Body of pancreas (tissue), 4 donors: ENCODE data around the gene USP5. TPM values are rescaled to one million over a fixed set of nuclear protein-coding genes. Genes with fewer than 3 reads are reported as not detected.

ENCODE experiments used
- ATAC-seq: fragments of 150-250 bp; one replicate; pipeline ENCODE4 v1.9.1; 2016
- DNase-seq, 4 donors: peaks; one replicate each; pipeline ENCODE4 v3.0.0-alpha.2; 2019
- H3K27ac ChIP-seq, 4 donors: fragments of 200-600 bp; sonication (generic); 1 replicate in 3 of 4; 2 replicates in 1 of 4; pipeline versions ENCODE4 v1.5.1 to v1.6.1; 2016 to 2019; ENCODE audit warnings: mild to moderate bottlenecking in 1 of 4, mixed read lengths in 1 of 4, moderate library complexity in 1 of 4
- H3K27me3 ChIP-seq, 2 donors: fragments of 200-600 bp; sonication (generic); one replicate each; pipeline ENCODE4 v1.6.0; 2016; ENCODE audit warnings: mild to moderate bottlenecking in 1 of 2
- H3K36me3 ChIP-seq, 2 donors: fragments of 200-600 bp; sonication (generic); replicated peaks in 1 of 2; 2 replicates each; pipeline ENCODE4 v1.5.1; 2016; ENCODE audit warnings: low read depth in 2 of 2; ENCODE audit not compliant: insufficient read depth in 1 of 2
- H3K4me1 ChIP-seq: fragments of 200-600 bp; sonication (generic); one replicate; pipeline ENCODE4 v1.6.0; 2016
- H3K4me3 ChIP-seq, 2 donors: fragments of 200-600 bp; sonication (generic); 1 replicate in 1 of 2; 2 replicates in 1 of 2; pipeline ENCODE4 v1.5.1; 2016 to 2019
- H3K9me3 ChIP-seq, 3 donors: fragments of 200-600 bp; sonication (generic); 1 replicate in 2 of 3; 2 replicates in 1 of 3; pipeline ENCODE4 v1.5.1; 2016
- CTCF ChIP-seq, 7 experiments: fragments of 450-650 bp in 4 of 7; fragments of 200-600 bp in 3 of 7; sonication (generic) in 3 of 7; IDR thresholded peaks; one replicate each; pipeline ENCODE4 v1.5.1; 2016 to 2019; ENCODE audit warnings: antibody characterized with exemption in 7 of 7
- POLR2A ChIP-seq, 3 donors: fragments of 450-650 bp; IDR thresholded peaks; one replicate each; pipeline ENCODE4 v1.6.1; 2016; ENCODE audit warnings: antibody characterized with exemption in 3 of 3, mild to moderate bottlenecking in 2 of 3
- WGBS, 2 donors: methylation state at CpG; one replicate each; pipeline ENCODE4 v1.1.5; 2017; 5-methylcytosine and 5-hydroxymethylcytosine counted together
- intact Hi-C: fragments of 100-400 bp; cut with DNase I; formaldehyde crosslinking; loops from one replicate; pipeline ENCODE4 v1.15.1; 2023
- total RNA-seq, 2 donors: library from RNA; depleted of rRNA; stranded (reverse); fragments of >200 nt; gene quantifications; one replicate each; pipeline ENCODE4 v1.1.0, GENCODE V29; 2016

USP5 gene
- total RNA-seq, 2 donors from 2014 or later, result 18.2 to 60.6 TPM

DNA sequence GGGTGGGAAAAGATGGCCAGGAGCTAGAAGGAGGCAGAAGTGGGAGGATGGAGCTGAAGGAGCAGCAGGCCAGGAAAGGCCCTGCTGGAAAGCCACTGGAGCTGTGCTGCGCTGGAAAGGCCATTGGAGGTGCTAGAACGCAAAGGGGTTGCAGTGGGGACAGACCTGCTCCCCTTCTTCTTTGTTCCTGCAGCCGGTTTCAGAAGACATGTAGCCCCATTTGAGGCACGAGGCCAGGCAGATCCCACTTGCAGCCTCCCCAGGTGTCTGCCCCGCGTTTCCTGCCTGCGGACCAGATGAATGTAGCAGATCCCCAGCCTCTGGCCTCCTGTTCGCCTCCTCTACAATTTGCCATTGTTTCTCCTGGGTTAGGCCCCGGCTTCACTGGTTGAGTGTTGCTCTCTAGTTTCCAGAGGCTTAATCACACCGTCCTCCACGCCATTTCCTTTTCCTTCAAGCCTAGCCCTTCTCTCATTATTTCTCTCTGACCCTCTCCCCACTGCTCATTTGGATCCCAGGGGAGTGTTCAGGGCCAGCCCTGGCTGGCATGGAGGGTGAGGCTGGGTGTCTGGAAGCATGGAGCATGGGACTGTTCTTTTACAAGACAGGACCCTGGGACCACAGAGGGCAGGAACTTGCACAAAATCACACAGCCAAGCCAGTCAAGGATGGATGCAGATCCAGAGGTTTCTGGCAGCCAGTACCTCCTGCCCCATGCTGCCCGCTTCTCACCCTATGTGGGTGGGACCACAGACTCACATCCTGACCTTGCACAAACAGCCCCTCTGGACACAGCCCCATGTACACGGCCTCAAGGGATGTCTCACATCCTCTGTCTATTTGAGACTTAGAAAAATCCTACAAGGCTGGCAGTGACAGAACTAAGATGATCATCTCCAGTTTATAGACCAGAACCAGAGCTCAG lies 32.6 kb upstream of the USP5 start:
- intact Hi-C loops, result no loop called here
- DNase-seq, result no peak
- TF ChIP-seq POLR2A (IDR thresholded peaks at IDR 0.05), result no peak
- no peak for TF ChIP-seq CTCF (IDR thresholded peaks at IDR 0.05)
- Histone ChIP-seq H3K27ac (no peak overlapping the region), H3K27me3 (peaks cover 0 to 11% of the 10 kb centered on the region in 2 donors), H3K4me1 (peaks cover 7% of the 10 kb centered on the region), H3K36me3 (no peaks in the 10 kb centered on the region), H3K9me3 (no peaks in the 10 kb centered on the region), H3K4me3 (no peak overlapping the region)
- WGBS, 2 donors, result 83 to 88% methylated on average over 10 to 13 of the region's 13 CpGs
- no peak for ATAC-seq

- Histone ChIP-seq H3K27me3 (peaks cover 0 to 19% of the 10 kb centered on the region in 2 donors), H3K9me3 (no peaks in the 10 kb centered on the region), H3K4me3 (no peak overlapping the region), H3K4me1 (peaks cover 8% of the 10 kb centered on the region), H3K27ac (no peak overlapping the region), H3K36me3 (no peaks in the 10 kb centered on the region)
- WGBS, 2 donors, result 66 to 67% methylated on average over 2 to 5 of the region's 5 CpGs
- TF ChIP-seq POLR2A (IDR thresholded peaks at IDR 0.05) (no peak), CTCF (IDR thresholded peaks at IDR 0.05) (no peak)
- ATAC-seq, result no peak
- intact Hi-C loops, result no loop called here
- no peak for DNase-seq
These were observed 31.8 kb upstream of the USP5 start for GRCh38 chr12:6820166-6820565.

DNA sequence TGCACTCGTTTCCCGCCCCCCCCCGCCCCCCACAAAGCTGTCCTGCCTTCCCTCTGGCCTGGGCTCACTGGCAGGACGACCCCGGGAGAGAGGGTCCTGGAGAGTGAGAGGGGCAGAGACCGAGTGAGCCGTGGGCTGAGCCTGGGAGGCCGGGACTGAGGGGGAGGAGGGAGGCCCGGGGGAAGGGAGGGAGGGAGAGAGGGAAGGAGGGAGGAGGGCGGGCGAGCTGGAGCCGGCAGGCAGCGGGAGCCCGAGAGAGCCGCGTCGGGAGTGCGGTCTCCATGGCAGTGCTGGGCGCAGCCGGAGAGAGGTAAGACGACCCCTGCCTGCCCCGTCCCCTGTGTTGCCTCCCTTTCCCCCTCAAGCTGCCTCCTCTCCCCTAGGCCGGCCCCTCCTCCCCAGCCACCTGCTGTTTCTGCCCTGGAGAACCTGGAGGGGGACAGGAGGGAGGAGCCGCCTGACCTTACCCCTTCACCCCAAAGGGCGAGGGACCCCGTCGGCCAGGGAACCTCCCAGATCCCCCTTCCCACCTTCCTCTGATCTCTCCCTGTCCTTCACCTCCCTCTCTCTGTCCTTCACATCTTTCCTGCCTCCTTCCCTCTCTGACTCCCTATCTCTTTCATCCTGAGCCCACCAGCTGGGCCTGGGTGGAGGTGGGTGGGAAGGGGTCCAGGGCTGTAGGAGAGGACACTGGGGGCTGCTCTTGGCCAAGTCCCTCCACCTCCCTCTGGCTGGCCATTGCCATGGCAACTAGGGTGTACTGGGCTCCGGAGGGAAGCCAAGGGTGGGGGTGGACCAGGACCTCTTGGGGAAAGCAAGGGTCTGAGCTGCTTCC lies 30.1 kb upstream of the USP5 start, which contains the start of gene GPR162:
TSS of gene GPR162 (plus strand) at position 231 of the 835 bp plus-strand sequence. CDS start 2,078 bp downstream, outside the sequence.
- peaks cover 0 to 22% of the 10 kb centered on the region in 2 donors for H3K27me3 ChIP-seq

More for the DNA sequence above, 30.1 kb upstream of the USP5 start, which contains the start of gene GPR162:
- H3K4me3 ChIP-seq, result no peak within 1 kb of the TSS
- H3K27ac ChIP-seq, result no peak within 1 kb of the TSS
- DNase-seq, result peak in 3 of 4 donors; percentile 51 to 59 (median 57)
- WGBS, 2 donors, result 1% methylated on average over 6 to 19 of the region's 28 CpGs
- H3K9me3 ChIP-seq, result no peaks in the 10 kb centered on the region
- H3K36me3 ChIP-seq, result no peaks in the 10 kb centered on the region
- ATAC-seq, result peak; percentile 42
- peaks cover 12% of the 10 kb centered on the region for H3K4me1 ChIP-seq
- intact Hi-C loops, result no loop called here
- TF ChIP-seq CTCF (IDR thresholded peaks at IDR 0.05) (no peak), POLR2A (IDR thresholded peaks at IDR 0.05) (no peak)
